SK-N-MC (cell line): ENCODE results near the gene MED4.

ENCODE experiments used
- EZH2 ChIP-seq: fragments of 200-600 bp; sonication (generic); IDR thresholded peaks from one replicate; pipeline ENCODE4 v1.6.1; 2017; ENCODE audit warnings: antibody characterized with exemption
- FOXP2 ChIP-seq: optimal IDR thresholded peaks from 2 replicates; pipeline ENCODE3; 2011; ENCODE audit warnings: mild to moderate bottlenecking, moderate library complexity; ENCODE audit not compliant: insufficient read depth; ENCODE audit errors: extremely low read length, control extremely low read depth
- POLR2AphosphoS5 ChIP-seq: IDR thresholded peaks from 2 replicates; pipeline ENCODE4 v1.6.1; 2012; ENCODE audit warnings: mild to moderate bottlenecking, low read depth, low read length, borderline replicate concordance

- TF ChIP-seq POLR2AphosphoS5 (no peak), EZH2 (no peak), FOXP2 (no peak)
These were observed 28.9 kb upstream of the MED4 start for GRCh38 chr13:48123812-48124211.
